Nucleus accumbens (tissue), 56 donors: ENCODE results near the gene SOX1.

Experiments used
- DNase-seq, 56 donors: peaks; one replicate each; lab custom pipeline; 2025; lab: John Stamatoyannopoulos, UW

Gene SOX1

GRCh38 chr13:112103961-112104880 lies 37.3 kb downstream of the SOX1 start:
- peak in 12 of 56 donors; percentile 14 to 74 (median 40) for DNase-seq

GRCh38 chr13:112104881-112105234 lies 37.9 kb downstream of the SOX1 start:
- no peak for DNase-seq

GRCh38 chr13:112105244-112105681 lies 38.3 kb downstream of the SOX1 start:
- no peak for DNase-seq

- DNase-seq: peak in 3 of 56 donors; percentile 14 to 21 (median 15)
These were observed 38.9 kb downstream of the SOX1 start for GRCh38 chr13:112105892-112106291.

- DNase-seq: peak in 41 of 56 donors; percentile 8 to 71 (median 38)
These were observed 39.7 kb downstream of the SOX1 start for GRCh38 chr13:112106478-112107141.

GRCh38 chr13:112107289-112107688 lies 40.3 kb downstream of the SOX1 start:
- no peak for DNase-seq

- no peak for DNase-seq
These were observed 43.5 kb downstream of the SOX1 start for GRCh38 chr13:112110479-112110878.

GRCh38 chr13:112111239-112111857 lies 44.4 kb downstream of the SOX1 start:
- no peak for DNase-seq

- DNase-seq: no peak
These were observed 45.8 kb downstream of the SOX1 start for GRCh38 chr13:112112534-112113276.

GRCh38 chr13:112113348-112113747 lies 46.4 kb downstream of the SOX1 start:
- DNase-seq: no peak

GRCh38 chr13:112113851-112114250 lies 46.9 kb downstream of the SOX1 start:
- DNase-seq: no peak

- DNase-seq: no peak
These were observed 47.4 kb downstream of the SOX1 start for GRCh38 chr13:112114391-112114790.

- DNase-seq: no peak
These were observed 48.6 kb downstream of the SOX1 start for GRCh38 chr13:112115403-112116091.

GRCh38 chr13:112116187-112116950 lies 49.4 kb downstream of the SOX1 start:
- DNase-seq: no peak

- no peak for DNase-seq
These were observed 50.5 kb downstream of the SOX1 start for GRCh38 chr13:112117258-112117954.

- no peak for DNase-seq
These were observed 51.0 kb downstream of the SOX1 start for GRCh38 chr13:112117955-112118302.

- no peak for DNase-seq
These were observed 51.6 kb downstream of the SOX1 start for GRCh38 chr13:112118451-112119064.
